GM21515 (cell line): ENCODE data around the gene ZBTB20.
A peak's percentile ranks its signal among the peaks of the same experiment; 100 is the strongest.

ENCODE experiments used
- ATAC-seq: cut with Tn5 transposase; IDR thresholded peaks from one replicate; pipeline ENCODE4 v1.9.1; 2021; ENCODE audit not compliant: unreplicated experiment

Gene ZBTB20

GRCh38 chr3:115022199-115022598, 124.9 kb downstream of the ZBTB20 start:
- ATAC-seq, result no peak

- ATAC-seq, result no peak
Measured at GRCh38 chr3:115021061-115021460, 126.0 kb downstream of the ZBTB20 start.

- ATAC-seq, result no peak
Measured at GRCh38 chr3:115019900-115020299, 127.2 kb downstream of the ZBTB20 start.

DNA sequence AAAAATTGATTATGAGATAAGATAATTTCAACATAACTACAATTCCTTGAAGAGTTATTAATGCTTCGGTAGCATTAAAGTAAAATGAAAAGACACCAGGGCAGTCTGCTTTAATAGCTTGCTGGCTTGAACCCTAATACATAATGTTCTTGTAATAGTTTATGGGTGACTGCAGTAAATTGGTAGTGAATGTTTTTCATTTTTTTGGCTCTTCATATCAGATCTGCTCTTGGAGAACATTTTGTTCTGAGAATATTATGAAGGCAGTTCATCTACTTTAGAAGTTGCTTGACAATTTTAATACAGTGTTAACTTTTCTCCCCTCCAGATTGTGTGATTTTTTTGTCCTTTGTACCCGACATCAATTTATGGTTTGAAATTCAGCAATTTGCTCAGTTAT, 128.4 kb downstream of the ZBTB20 start:
- no peak for ATAC-seq

- ATAC-seq, result no peak
Measured at GRCh38 chr3:115007966-115008365, 139.1 kb downstream of the ZBTB20 start.

DNA sequence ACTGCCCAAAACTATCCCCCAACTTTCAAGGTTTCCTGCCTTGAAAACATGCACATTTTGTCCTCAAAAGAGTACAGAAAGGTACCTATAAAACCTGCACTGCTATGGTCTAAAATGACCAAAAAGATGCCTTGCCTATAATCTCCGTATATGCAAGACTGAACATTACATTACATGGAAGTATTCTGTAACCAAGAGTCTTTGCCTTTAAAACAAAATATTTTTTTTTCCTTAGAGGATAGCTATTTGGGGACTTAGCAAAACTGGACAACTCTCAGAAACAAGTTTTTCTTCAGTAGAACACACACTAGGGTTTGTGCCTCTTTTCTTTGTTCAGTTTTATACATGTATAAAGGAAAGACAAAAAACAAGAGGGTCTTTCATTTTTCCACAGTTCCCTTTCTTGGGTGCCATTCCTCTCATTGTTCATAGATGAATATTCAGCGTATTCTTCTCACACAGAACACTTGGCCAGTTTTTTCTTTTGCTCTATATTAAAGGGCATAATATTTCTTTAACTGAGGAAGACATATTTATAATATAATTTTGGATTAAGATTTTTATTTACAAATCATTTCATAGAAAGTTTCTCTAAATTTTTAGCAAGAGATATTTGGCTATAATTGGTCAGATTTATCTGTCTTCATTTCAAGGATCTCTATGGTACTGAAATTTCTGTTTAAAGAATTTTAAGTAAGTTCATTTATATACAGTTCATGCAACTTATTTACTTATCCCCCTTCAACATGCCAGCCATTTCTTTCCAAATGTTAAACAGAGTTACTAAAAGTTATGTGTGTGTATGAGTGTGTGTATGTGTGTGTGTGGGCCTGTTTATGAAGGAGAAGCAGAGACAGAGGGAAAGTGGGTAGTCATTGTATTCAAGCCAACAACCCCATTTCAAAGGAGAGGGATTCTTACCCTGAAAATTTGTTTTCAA, 142.6 kb downstream of the ZBTB20 start:
- no peak for ATAC-seq

GRCh38 chr3:114998971-114999579, 148.0 kb downstream of the ZBTB20 start:
- ATAC-seq, result no peak

- no peak for ATAC-seq
Measured at GRCh38 chr3:114994554-114995341, 152.3 kb downstream of the ZBTB20 start.

DNA sequence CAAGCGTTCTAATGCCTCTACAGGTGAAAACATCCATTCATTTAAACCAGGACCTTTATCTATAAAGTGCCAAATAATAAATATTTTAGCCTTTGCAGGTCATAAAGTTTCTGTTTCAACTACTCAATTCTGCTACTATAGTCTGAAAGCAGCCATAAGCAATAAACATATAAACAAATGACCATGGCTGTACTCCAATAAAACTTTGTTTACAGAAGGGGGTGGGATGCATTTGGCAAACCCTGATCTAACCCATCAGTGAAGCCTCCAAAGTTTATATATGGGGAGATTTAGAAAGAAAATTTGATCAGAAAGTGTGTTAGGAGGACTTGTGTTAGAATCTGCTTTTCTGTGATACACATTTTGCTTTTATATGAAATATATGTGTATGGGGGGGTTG, 161.3 kb downstream of the ZBTB20 start:
- no peak for ATAC-seq

- ATAC-seq, result no peak
Measured at GRCh38 chr3:114983248-114983647, 163.8 kb downstream of the ZBTB20 start.

DNA sequence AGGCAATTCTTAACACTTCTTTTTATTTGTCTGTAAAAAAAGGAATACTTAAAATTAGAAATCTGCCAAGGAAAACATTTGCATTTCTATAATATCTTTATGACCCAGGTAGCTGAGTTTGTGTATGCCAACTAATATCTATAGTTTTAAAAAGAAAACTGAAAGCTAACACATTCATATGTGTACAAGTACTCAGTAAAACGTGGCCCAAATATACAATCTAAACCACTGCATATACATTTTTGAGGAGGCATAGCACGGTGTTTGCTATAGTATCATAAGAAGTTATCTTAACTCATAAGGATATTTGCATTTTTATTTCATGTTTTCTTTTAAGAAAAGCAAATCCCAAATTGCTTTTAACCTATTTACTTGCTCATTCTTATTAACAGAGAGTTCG, 172.7 kb downstream of the ZBTB20 start:
- ATAC-seq, result peak; percentile 94

DNA sequence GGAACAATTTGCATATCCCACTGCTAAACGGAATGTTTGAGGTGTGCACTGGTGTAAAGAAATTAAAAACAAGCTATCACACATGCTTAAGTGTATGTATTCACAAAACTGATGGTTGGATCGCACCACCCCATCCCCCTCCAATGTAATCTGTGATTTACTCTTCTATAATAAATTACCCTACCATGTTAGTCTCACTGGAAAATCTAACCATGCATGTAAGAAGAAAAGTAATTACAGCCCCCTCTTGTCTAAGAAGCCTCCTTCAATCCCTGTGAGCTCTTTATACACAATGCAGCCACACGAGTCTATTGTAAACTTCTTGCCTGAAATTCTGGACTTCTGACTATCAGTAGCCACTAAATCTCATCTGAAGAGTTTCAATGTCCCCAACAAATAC, 173.6 kb downstream of the ZBTB20 start:
- no peak for ATAC-seq

DNA sequence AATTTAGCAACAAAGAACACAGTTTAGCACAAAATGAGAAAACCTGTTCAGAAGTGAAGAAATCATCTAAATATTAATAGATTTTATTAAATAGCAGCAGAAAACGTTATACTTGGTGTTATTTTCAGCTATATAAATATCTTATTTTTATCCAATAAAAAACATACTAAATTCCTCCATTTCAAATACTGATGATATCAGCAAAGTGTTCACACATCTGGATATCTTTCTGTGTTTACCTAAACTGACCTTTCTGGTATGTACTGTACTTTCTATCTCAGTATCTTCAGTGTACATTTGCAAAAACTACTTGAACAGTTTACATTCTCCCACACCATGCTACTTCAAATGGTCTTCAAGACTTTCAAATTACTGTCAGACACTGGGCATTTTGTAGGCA, 179.9 kb downstream of the ZBTB20 start:
- ATAC-seq, result no peak

GRCh38 chr3:114962189-114962588, 184.9 kb downstream of the ZBTB20 start:
- no peak for ATAC-seq

- ATAC-seq, result no peak
Measured at GRCh38 chr3:114958930-114959329, 188.2 kb downstream of the ZBTB20 start.

DNA sequence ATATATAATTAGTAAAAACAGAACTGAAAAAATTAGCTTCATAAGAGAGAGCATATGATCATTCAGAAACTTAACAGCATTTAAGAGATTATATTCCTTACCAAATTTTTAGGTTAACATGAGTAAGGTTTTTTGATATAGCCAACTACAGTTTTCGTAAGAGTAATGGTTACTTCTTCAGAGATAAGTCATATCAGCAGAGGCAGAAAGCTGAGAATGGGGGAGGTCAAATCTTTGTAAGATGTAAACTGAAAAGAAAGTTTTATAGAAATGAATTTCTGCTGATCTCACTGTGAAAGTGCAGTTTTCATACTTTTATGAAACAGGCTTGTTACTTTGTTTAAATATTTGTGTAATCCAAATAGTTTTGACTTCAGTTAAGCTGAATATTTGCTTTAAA, 193.3 kb downstream of the ZBTB20 start:
- ATAC-seq, result no peak

DNA sequence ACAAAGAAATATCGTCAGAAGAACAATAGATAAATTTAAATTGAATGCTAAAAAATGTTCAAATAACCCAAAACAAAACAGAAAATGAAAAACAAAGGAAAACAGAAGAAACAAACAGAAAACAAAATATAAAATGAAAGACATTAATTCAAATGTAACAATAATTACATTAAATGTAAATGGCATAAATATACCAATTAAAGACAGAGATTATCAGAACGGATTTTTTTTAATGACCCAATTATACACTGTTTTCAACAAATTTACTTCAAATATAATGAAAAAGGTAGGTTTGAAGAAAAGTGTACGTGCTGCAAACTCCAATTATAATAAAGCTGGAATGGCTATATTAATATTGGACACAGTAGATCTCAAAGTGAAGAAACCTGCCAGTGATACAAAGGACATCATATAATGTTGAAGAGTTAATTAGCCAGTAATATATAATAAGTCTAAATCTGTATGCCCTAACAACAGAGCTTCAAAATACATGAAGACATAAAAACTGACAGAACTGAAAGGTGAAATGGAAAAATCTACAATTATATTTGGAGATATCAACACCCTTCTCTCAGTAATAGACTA, 193.8 kb downstream of the ZBTB20 start:
- ATAC-seq, result no peak

- no peak for ATAC-seq
Measured at GRCh38 chr3:114942773-114943172, 204.3 kb downstream of the ZBTB20 start.

GRCh38 chr3:114941626-114942309, 205.3 kb downstream of the ZBTB20 start:
- no peak for ATAC-seq

- ATAC-seq, result no peak
Measured at GRCh38 chr3:114939920-114940319, 207.2 kb downstream of the ZBTB20 start.

DNA sequence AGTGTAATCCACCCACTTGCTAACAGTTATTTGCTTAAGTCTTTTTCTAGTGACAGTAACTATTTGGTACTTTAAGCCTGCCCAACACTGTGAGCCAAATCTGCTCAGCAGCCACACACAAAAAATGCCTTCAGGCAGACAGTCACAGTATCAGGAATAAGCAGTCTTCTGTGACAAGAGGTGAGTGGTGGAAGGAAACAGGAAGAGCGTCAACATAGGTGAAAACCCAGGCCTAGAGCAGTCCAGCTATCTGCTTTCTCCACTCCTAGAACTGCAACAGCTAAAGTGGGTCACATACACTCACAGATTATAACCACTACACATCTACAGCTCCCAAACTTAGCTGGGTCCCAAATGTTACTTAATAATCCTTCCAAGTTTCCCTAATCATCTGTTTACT, 213.7 kb downstream of the ZBTB20 start:
- no peak for ATAC-seq
